HG02885 (cell line): ENCODE measurements around the gene VTCN1.

Experiments
- ATAC-seq: cut with Tn5 transposase; IDR thresholded peaks from one replicate; pipeline ENCODE4 v1.9.1; 2021; ENCODE audit warnings: mild to moderate bottlenecking; ENCODE audit not compliant: unreplicated experiment, poor library complexity

Gene VTCN1

GRCh38 chr1:117213046-117213445 is 2.3 kb upstream of the VTCN1 start:
- ATAC-seq = no peak

GRCh38 chr1:117210386-117210785 is 341 bp downstream of the VTCN1 start:
- ATAC-seq = no peak

GRCh38 chr1:117209094-117209493 is 1.6 kb downstream of the VTCN1 start:
- no peak for ATAC-seq

GRCh38 chr1:117208580-117208979 is 2.1 kb downstream of the VTCN1 start:
- no peak for ATAC-seq

- ATAC-seq = no peak
These were observed 5.4 kb downstream of the VTCN1 start for GRCh38 chr1:117205368-117205767.

- ATAC-seq = no peak
These were observed 8.9 kb downstream of the VTCN1 start for GRCh38 chr1:117201808-117202207.

GRCh38 chr1:117198097-117198496 is 12.6 kb downstream of the VTCN1 start:
- ATAC-seq = no peak

- ATAC-seq = no peak
These were observed 21.0 kb downstream of the VTCN1 start for GRCh38 chr1:117189726-117190125.

- no peak for ATAC-seq
These were observed 21.8 kb downstream of the VTCN1 start for GRCh38 chr1:117188816-117189437.

GRCh38 chr1:117188170-117188815 is 22.4 kb downstream of the VTCN1 start:
- ATAC-seq = no peak

- ATAC-seq = no peak
These were observed 27.6 kb downstream of the VTCN1 start for GRCh38 chr1:117183112-117183511.

GRCh38 chr1:117182319-117182718 is 28.4 kb downstream of the VTCN1 start:
- ATAC-seq = no peak

GRCh38 chr1:117181630-117182041 is 29.1 kb downstream of the VTCN1 start:
- ATAC-seq = no peak

GRCh38 chr1:117180147-117180967 is 30.4 kb downstream of the VTCN1 start:
- no peak for ATAC-seq

- ATAC-seq = no peak
These were observed 31.3 kb downstream of the VTCN1 start for GRCh38 chr1:117179471-117179870.

GRCh38 chr1:117178756-117179155 is 32.0 kb downstream of the VTCN1 start:
- ATAC-seq = no peak

- ATAC-seq = no peak
These were observed 33.4 kb downstream of the VTCN1 start for GRCh38 chr1:117177376-117177775.

- no peak for ATAC-seq
These were observed 34.1 kb downstream of the VTCN1 start for GRCh38 chr1:117176579-117176978.

GRCh38 chr1:117174851-117175250 is 35.9 kb downstream of the VTCN1 start:
- no peak for ATAC-seq

GRCh38 chr1:117173691-117174090 is 37.0 kb downstream of the VTCN1 start:
- ATAC-seq = no peak

- ATAC-seq = no peak
These were observed 37.7 kb downstream of the VTCN1 start for GRCh38 chr1:117173006-117173405.
